ENCODE measurements around the gene FAM174A.
"Not testable (repeated sequence)": the region's sequence is repeated elsewhere in the genome, so short reads cannot be mapped to it uniquely, and the experiment has no call there.

Gene FAM174A

GRCh38 chr5:100576217-100576751 is 41.1 kb downstream of the FAM174A start:
- no peak for DNase-seq

GRCh38 chr5:100577506-100577905 is 42.3 kb downstream of the FAM174A start:
- peak; percentile 6 for DNase-seq

GRCh38 chr5:100584069-100584468 is 48.9 kb downstream of the FAM174A start:
- no peak for DNase-seq

- no peak for DNase-seq
These were observed 49.7 kb downstream of the FAM174A start for GRCh38 chr5:100584889-100585288.

- DNase-seq: peak; percentile 64
These were observed 55.7 kb downstream of the FAM174A start for GRCh38 chr5:100590867-100591266.

GRCh38 chr5:100595152-100595811 is 60.1 kb downstream of the FAM174A start:
- peak; percentile 21 for DNase-seq

GRCh38 chr5:100595812-100596173 is 60.6 kb downstream of the FAM174A start:
- DNase-seq: no peak

- DNase-seq: no peak
These were observed 63.3 kb downstream of the FAM174A start for GRCh38 chr5:100598446-100598845.

GRCh38 chr5:100600298-100600994 is 65.3 kb downstream of the FAM174A start:
- no peak for DNase-seq

- no peak for DNase-seq
These were observed 68.0 kb downstream of the FAM174A start for GRCh38 chr5:100603141-100603540.

GRCh38 chr5:100604021-100604420 is 68.8 kb downstream of the FAM174A start:
- DNase-seq: not testable (repeated sequence)

GRCh38 chr5:100609594-100609993 is 74.4 kb downstream of the FAM174A start:
- DNase-seq: no peak

- DNase-seq: no peak
These were observed 79.1 kb downstream of the FAM174A start for GRCh38 chr5:100614308-100614707.

GRCh38 chr5:100615362-100615761 is 80.2 kb downstream of the FAM174A start:
- no peak for DNase-seq

GRCh38 chr5:100616291-100616690 is 81.1 kb downstream of the FAM174A start:
- DNase-seq: no peak

GRCh38 chr5:100616981-100617380 is 81.8 kb downstream of the FAM174A start:
- DNase-seq: no peak

GRCh38 chr5:100623719-100624118 is 88.5 kb downstream of the FAM174A start:
- peak; percentile 62 for DNase-seq

- no peak for DNase-seq
These were observed 99.9 kb downstream of the FAM174A start for GRCh38 chr5:100634937-100635534.

All from DMS53 (cell line).